Smooth muscle cell (in vitro differentiated cells): ENCODE results near the gene HLCS. TPM values are rescaled to one million over a fixed set of nuclear protein-coding genes. Genes with fewer than 3 reads are reported as not detected.

Experiments used
- DNase-seq: peaks from one replicate; lab custom pipeline; 2025; ENCODE audit not compliant: unreplicated experiment; lab: John Stamatoyannopoulos, UW
- H2AFZ ChIP-seq: fragments of 200-600 bp; sonication (generic); 2 replicates; pipeline ENCODE4 v1.6.0; 2016; ENCODE audit warnings: antibody characterized with exemption, low read depth, mild to moderate bottlenecking
- H3F3A ChIP-seq: fragments of 200-600 bp; sonication (generic); 2 replicates; pipeline ENCODE4 v1.6.0; 2017; ENCODE audit warnings: antibody characterized with exemption, low read depth
- H3K27ac ChIP-seq: fragments of 200-600 bp; sonication (generic); 2 replicates; pipeline ENCODE4 v1.5.1; 2016; ENCODE audit warnings: low read depth, mild to moderate bottlenecking
- H3K27me3 ChIP-seq: fragments of 200-600 bp; sonication (generic); 2 replicates; pipeline ENCODE4 v1.6.1; 2016; ENCODE audit warnings: low read depth, mild to moderate bottlenecking
- H3K36me3 ChIP-seq: fragments of 200-600 bp; sonication (generic); 2 replicates; pipeline ENCODE4 v1.5.1; 2016; ENCODE audit warnings: low read depth
- H3K4me1 ChIP-seq: fragments of 200-600 bp; sonication (generic); 2 replicates; pipeline ENCODE4 v1.5.1; 2016; ENCODE audit warnings: low read depth
- H3K4me2 ChIP-seq: fragments of 200-600 bp; sonication (generic); 2 replicates; pipeline ENCODE4 v1.6.0; 2016; ENCODE audit warnings: mild to moderate bottlenecking
- H3K4me3 ChIP-seq: fragments of 200-600 bp; sonication (generic); 2 replicates; pipeline ENCODE4 v1.5.1; 2016; ENCODE audit warnings: mild to moderate bottlenecking
- H3K79me2 ChIP-seq: fragments of 200-600 bp; sonication (generic); 2 replicates; pipeline ENCODE4 v1.6.0; 2016; ENCODE audit warnings: low read depth, mild to moderate bottlenecking
- H3K9ac ChIP-seq: fragments of 200-600 bp; sonication (generic); 2 replicates; pipeline ENCODE4 v1.6.0; 2016; ENCODE audit warnings: low read depth
- H3K9me3 ChIP-seq: fragments of 200-600 bp; sonication (generic); replicated peaks from 2 replicates; pipeline ENCODE4 v1.5.1; 2016; ENCODE audit warnings: low read depth
- H4K20me1 ChIP-seq: fragments of 200-600 bp; sonication (generic); 2 replicates; pipeline ENCODE4 v1.6.0; 2016; ENCODE audit warnings: low read depth
- CTCF ChIP-seq: fragments of 200-600 bp; sonication (generic); IDR thresholded peaks from 2 replicates; pipeline ENCODE4 v1.5.1; 2017; ENCODE audit warnings: borderline replicate concordance, mild to moderate bottlenecking, antibody characterized with exemption; ENCODE audit not compliant: insufficient read depth, poor library complexity, severe bottlenecking
- whole genome bisulfite sequencing: methylation state at CpG from one replicate; pipeline ENCODE4 v1.1.7; 2016; ENCODE audit warnings: low lambda C conversion rate; 5-methylcytosine and 5-hydroxymethylcytosine counted together
- polyA plus RNA-seq: library from polyadenylated mRNA; unstranded; fragments of >200 nt; fragmentation: Nextera tagmentation; extraction: Ambion mirVana; gene quantifications from 2 replicates; pipeline ENCODE4 v1.2.1, GENCODE V29; 2016
- total RNA-seq: library from RNA; depleted of rRNA; stranded (reverse); fragments of >200 nt; gene quantifications from 2 replicates; pipeline ENCODE4 v1.2.3, GENCODE V29; 2014

HLCS gene
- total and polyA plus RNA-seq, 2 experiments from 2014 or later, result 7.5 to 20.6 TPM

DNA sequence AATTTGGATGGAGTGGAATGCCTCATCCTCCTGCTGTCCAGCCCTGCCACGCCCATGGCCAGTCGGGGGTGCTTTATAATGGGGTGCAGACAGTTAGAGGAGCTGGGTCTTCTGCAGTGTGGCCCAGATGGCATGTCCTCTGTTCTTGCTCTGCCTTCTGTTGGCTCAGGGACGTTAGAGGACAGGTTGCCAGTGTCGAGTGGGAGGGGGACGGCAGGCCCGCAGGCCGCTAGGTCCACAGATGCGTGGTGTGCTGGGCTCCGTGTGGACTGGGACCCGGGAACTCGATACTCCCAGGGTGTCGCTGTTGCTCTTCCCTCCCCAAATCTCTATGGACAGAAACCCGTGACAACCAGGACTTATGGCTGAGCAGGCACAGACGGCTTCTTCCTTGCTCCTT is 234.3 kb downstream of the HLCS start:
- H3K4me3 ChIP-seq, result no peak overlapping the region
- H3K4me1 ChIP-seq, result no peaks in the 10 kb centered on the region
- no peaks in the 10 kb centered on the region for H3F3A ChIP-seq
- H3K27ac ChIP-seq, result no peak overlapping the region
- H2AFZ ChIP-seq, result no peak overlapping the region
- TF ChIP-seq CTCF, result no peak
- H4K20me1 ChIP-seq, result no peaks in the 10 kb centered on the region
- H3K4me2 ChIP-seq, result no peak overlapping the region
- H3K27me3 ChIP-seq, result no peaks in the 10 kb centered on the region
- DNase-seq, result no peak
- H3K79me2 ChIP-seq, result no peaks in the 10 kb centered on the region
- 85% methylated on average over 14 of the region's 14 CpGs for WGBS
- no peaks in the 10 kb centered on the region for H3K9me3 ChIP-seq
- H3K9ac ChIP-seq, result no peak overlapping the region
- H3K36me3 ChIP-seq, result no peaks in the 10 kb centered on the region

GRCh38 chr21:36730291-36731281 is 235.9 kb downstream of the HLCS start:
- Histone ChIP-seq H3K4me2 (no peak overlapping the region), H3K9me3 (no peaks in the 10 kb centered on the region), H3K79me2 (no peaks in the 10 kb centered on the region), H3F3A (no peaks in the 10 kb centered on the region), H3K9ac (no peak overlapping the region), H2AFZ (no peak overlapping the region), H3K4me3 (no peak overlapping the region), H3K36me3 (no peaks in the 10 kb centered on the region), H4K20me1 (no peaks in the 10 kb centered on the region), H3K4me1 (no peaks in the 10 kb centered on the region), H3K27me3 (no peaks in the 10 kb centered on the region), H3K27ac (no peak overlapping the region)
- no peak for TF ChIP-seq CTCF
- DNase-seq, result no peak
- WGBS, result 84% methylated on average over 30 of the region's 30 CpGs

DNA sequence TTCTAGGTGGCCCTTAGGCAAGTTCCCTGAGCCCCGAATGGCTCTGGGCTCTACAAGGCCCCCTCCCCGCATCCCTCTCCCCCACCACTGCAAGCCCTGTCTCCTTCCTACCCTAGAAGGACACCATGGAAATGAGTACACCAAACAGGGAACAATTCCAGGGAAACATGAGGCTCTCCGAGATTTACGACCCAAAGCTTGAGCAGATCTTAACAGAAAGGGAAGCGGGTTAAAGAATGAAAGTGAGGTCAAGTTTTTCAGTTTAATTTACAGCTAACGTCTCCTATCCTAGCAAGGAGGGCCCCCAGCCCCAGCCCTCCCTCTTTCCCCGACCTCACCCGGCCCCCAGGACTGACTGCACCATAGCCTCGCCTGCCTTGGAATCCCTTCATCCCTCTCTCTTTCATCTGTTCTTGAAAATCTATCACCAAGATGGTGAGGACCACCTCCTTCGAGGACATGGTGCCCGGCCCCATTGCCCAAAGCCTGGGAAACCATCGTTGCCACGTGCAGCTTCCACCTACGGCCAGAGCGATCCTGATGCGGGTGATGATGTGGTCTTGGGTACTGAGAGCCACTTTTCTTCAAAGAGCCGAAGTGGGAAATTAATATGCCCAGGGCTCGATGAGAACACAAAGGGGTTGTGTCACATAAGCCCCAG is 237.0 kb downstream of the HLCS start:
- H3K4me2 ChIP-seq, result no peak overlapping the region
- H3K9me3 ChIP-seq, result no peaks in the 10 kb centered on the region
- 92% methylated on average over 17 of the region's 18 CpGs for whole genome bisulfite sequencing
- no peak for TF ChIP-seq CTCF
- H3K36me3 ChIP-seq, result no peaks in the 10 kb centered on the region
- no peaks in the 10 kb centered on the region for H4K20me1 ChIP-seq
- H3K9ac ChIP-seq, result no peak overlapping the region
- H3F3A ChIP-seq, result no peaks in the 10 kb centered on the region
- no peaks in the 10 kb centered on the region for H3K79me2 ChIP-seq
- no peaks in the 10 kb centered on the region for H3K4me1 ChIP-seq
- H2AFZ ChIP-seq, result no peak overlapping the region
- no peak overlapping the region for H3K4me3 ChIP-seq
- H3K27ac ChIP-seq, result no peak overlapping the region
- no peak for DNase-seq
- peaks cover 2% of the 10 kb centered on the region for H3K27me3 ChIP-seq
